Tibial nerve (tissue), 4 donors: ENCODE results near the gene TRPC6.

Experiments used
- CTCF ChIP-seq, 5 experiments: fragments of 200-600 bp in 3 of 5; fragments of 450-650 bp in 2 of 5; sonication (generic) in 3 of 5; IDR thresholded peaks; one replicate each; pipeline ENCODE4 v1.5.1; 2016 to 2019; ENCODE audit warnings: antibody characterized with exemption in 5 of 5, mild to moderate bottlenecking in 3 of 5, moderate library complexity in 2 of 5
- EP300 ChIP-seq, 2 donors: sonication (generic); formaldehyde crosslinking; IDR thresholded peaks; one replicate each; pipeline ENCODE4 v1.6.1; 2017; ENCODE audit warnings: antibody characterized with exemption in 2 of 2, mild to moderate bottlenecking in 1 of 2
- POLR2A ChIP-seq, 2 donors: fragments of 450-650 bp; IDR thresholded peaks; one replicate each; pipeline ENCODE4 v1.6.1; 2017; ENCODE audit warnings: antibody characterized with exemption in 2 of 2, mild to moderate bottlenecking in 2 of 2, moderate library complexity in 2 of 2

GRCh38 chr11:101552888-101553287 lies 30.9 kb downstream of the TRPC6 start:
- TF ChIP-seq CTCF (IDR thresholded peaks at IDR 0.05) (no peak), POLR2A (IDR thresholded peaks at IDR 0.05) (no peak), EP300 (IDR thresholded peaks at IDR 0.05) (no peak)
